ENCODE data around the gene PTPN1. TPM values are rescaled to one million over a fixed set of nuclear protein-coding genes. Genes with fewer than 3 reads are reported as not detected.

The PTPN1 gene
- total RNA-seq, 1 experiment from 2014 or later, result 63.0 TPM

- no peak for TF ChIP-seq CTCF (IDR thresholded peaks at IDR 0.05; ENCODE audit: unreplicated experiment)
- ChIA-PET CTCF (interaction anchor here (0.7 to 1.0 kb wide), 3 partner anchors 20 to 924 kb away, joined by 3 to 4 read pairs (median 4); no protein-coding TSS in a partner anchor), POLR2A (no interaction called here)
- Mint-ChIP-seq H3K4me3 (ENCODE audit: unreplicated experiment) (no peak overlapping the region), H3K9me3 (ENCODE audit: unreplicated experiment) (no peaks in the 10 kb centered on the region), H3K27me3 (ENCODE audit: insufficient read depth, unreplicated experiment) (no peaks in the 10 kb centered on the region), H3K27ac (ENCODE audit: low read depth, unreplicated experiment) (no peak overlapping the region), H3K4me1 (ENCODE audit: insufficient read depth, unreplicated experiment) (peaks cover 7% of the 10 kb centered on the region), H3K36me3 (ENCODE audit: insufficient read depth, unreplicated experiment) (no peaks in the 10 kb centered on the region)
- no TSS peak for BruUV-seq (replicated peaks)
- DNase-seq (ENCODE audit: unreplicated experiment), result no peak
- intact Hi-C loops (cut with micrococcal nuclease), result no loop called here
Measured at GRCh38 chr20:50629670-50630045, 119.5 kb downstream of the PTPN1 start.

GRCh38 chr20:50630578-50631263 is 120.5 kb downstream of the PTPN1 start:
- Mint-ChIP-seq H3K27ac (ENCODE audit: low read depth, unreplicated experiment) (peak overlapping the region; percentile 57), H3K4me3 (ENCODE audit: unreplicated experiment) (no peak overlapping the region)
- DNase-seq (ENCODE audit: unreplicated experiment), result no peak

GRCh38 chr20:50632236-50632635 is 122.1 kb downstream of the PTPN1 start:
- CTCF ChIA-PET, result interaction anchor here (0.5 to 1.2 kb wide), 5 partner anchors 17 to 159 kb away, joined by 3 to 5 read pairs (median 3); no protein-coding TSS in a partner anchor
- Mint-ChIP-seq H3K27ac (ENCODE audit: low read depth, unreplicated experiment) (no peak overlapping the region), H3K27me3 (ENCODE audit: insufficient read depth, unreplicated experiment) (no peaks in the 10 kb centered on the region), H3K4me1 (ENCODE audit: insufficient read depth, unreplicated experiment) (peaks cover 6% of the 10 kb centered on the region), H3K9me3 (ENCODE audit: unreplicated experiment) (no peaks in the 10 kb centered on the region), H3K4me3 (ENCODE audit: unreplicated experiment) (no peak overlapping the region), H3K36me3 (ENCODE audit: insufficient read depth, unreplicated experiment) (no peaks in the 10 kb centered on the region)
- BruUV-seq (replicated peaks), result no TSS peak
- no peak for TF ChIP-seq CTCF (IDR thresholded peaks at IDR 0.05; ENCODE audit: unreplicated experiment)
- DNase-seq (ENCODE audit: unreplicated experiment), result no peak
- POLR2A ChIA-PET, result interaction anchor here (0.6 to 1.1 kb wide), 2 partner anchors 8 to 9 kb away, joined by 3 to 5 read pairs; no protein-coding TSS in a partner anchor
- intact Hi-C loops (cut with micrococcal nuclease), result no loop called here

More at GRCh38 chr20:50630578-50631263, 120.5 kb downstream of the PTPN1 start:
- ChIA-PET CTCF (interaction anchor here (0.7 kb wide), 1 partner anchor 32 kb away, joined by 3 read pairs; no protein-coding TSS in a partner anchor), POLR2A (interaction anchor here (0.6 to 1.0 kb wide), 3 partner anchors 15 to 168 kb away, joined by 3 to 5 read pairs (median 4); no protein-coding TSS in a partner anchor)
- Mint-ChIP-seq H3K9me3 (ENCODE audit: unreplicated experiment) (no peaks in the 10 kb centered on the region), H3K4me1 (ENCODE audit: insufficient read depth, unreplicated experiment) (peaks cover 8% of the 10 kb centered on the region), H3K36me3 (ENCODE audit: insufficient read depth, unreplicated experiment) (no peaks in the 10 kb centered on the region), H3K27me3 (ENCODE audit: insufficient read depth, unreplicated experiment) (no peaks in the 10 kb centered on the region)
- no TSS peak for BruUV-seq (replicated peaks)
- intact Hi-C loops (cut with micrococcal nuclease), result no loop called here
- TF ChIP-seq CTCF (IDR thresholded peaks at IDR 0.05; ENCODE audit: unreplicated experiment), result no peak

GRCh38 chr20:50632701-50633100 is 122.5 kb downstream of the PTPN1 start:
- BruUV-seq (replicated peaks), result no TSS peak
- intact Hi-C loops (cut with micrococcal nuclease), result no loop called here
- H3K27me3 Mint-ChIP-seq (ENCODE audit: insufficient read depth, unreplicated experiment), result no peaks in the 10 kb centered on the region
- ChIA-PET CTCF (interaction anchor here (0.5 to 1.2 kb wide), 5 partner anchors 17 to 158 kb away, joined by 3 to 5 read pairs (median 3); no protein-coding TSS in a partner anchor), POLR2A (interaction anchor here (0.6 to 1.1 kb wide), 2 partner anchors 9 kb away, joined by 3 to 5 read pairs; no protein-coding TSS in a partner anchor)
- peaks cover 6% of the 10 kb centered on the region for H3K4me1 Mint-ChIP-seq (ENCODE audit: insufficient read depth, unreplicated experiment)
- TF ChIP-seq CTCF (IDR thresholded peaks at IDR 0.05; ENCODE audit: unreplicated experiment), result no peak
- DNase-seq (ENCODE audit: unreplicated experiment), result no peak
- H3K27ac Mint-ChIP-seq (ENCODE audit: low read depth, unreplicated experiment), result no peak overlapping the region
- H3K4me3 Mint-ChIP-seq (ENCODE audit: unreplicated experiment), result no peak overlapping the region
- no peaks in the 10 kb centered on the region for H3K36me3 Mint-ChIP-seq (ENCODE audit: insufficient read depth, unreplicated experiment)
- H3K9me3 Mint-ChIP-seq (ENCODE audit: unreplicated experiment), result no peaks in the 10 kb centered on the region

All from MCF 10A (cell line).